ENCODE results near the gene CD207.

CD207 gene

GRCh38 chr2:70795164-70795995 is 40.2 kb downstream of the CD207 start:
- no peak for DNase-seq (ENCODE audit: low read depth, low spot score)
- H3K9ac ChIP-seq (ENCODE audit: insufficient read length) = no peak overlapping the region
- H3K27ac ChIP-seq = no peak overlapping the region
- H3K4me3 ChIP-seq = no peak overlapping the region
- no peaks in the 10 kb centered on the region for H3K36me3 ChIP-seq (ENCODE audit: insufficient read depth, low read length)
- no peaks in the 10 kb centered on the region for H3K9me3 ChIP-seq (ENCODE audit: low read depth, low read length)
- no peak for TF ChIP-seq POLR2AphosphoS5 (IDR thresholded peaks at IDR 0.05; ENCODE audit: borderline replicate concordance, low read depth, low read length)
- TF ChIP-seq FOXP2 (optimal IDR thresholded peaks at IDR 0.05; ENCODE audit: control extremely low read depth, extremely low read length, insufficient read depth) = no peak
- TF ChIP-seq EZH2 (IDR thresholded peaks at IDR 0.05) = no peak

GRCh38 chr2:70793450-70793849 is 42.2 kb downstream of the CD207 start:
- no peaks in the 10 kb centered on the region for H3K36me3 ChIP-seq (ENCODE audit: insufficient read depth, low read length)
- no peak overlapping the region for H3K9ac ChIP-seq (ENCODE audit: insufficient read length)

GRCh38 chr2:70790136-70790828 is 45.3 kb downstream of the CD207 start, which contains the start of gene FIGLA:
FIGLA (minus strand) TSS chr2:70790643; CDS start chr2:70790638, 5 bp downstream.
- no peak for DNase-seq (ENCODE audit: low read depth, low spot score)
- TF ChIP-seq EZH2 (IDR thresholded peaks at IDR 0.05) = peak; percentile 83
- no peak for TF ChIP-seq FOXP2 (optimal IDR thresholded peaks at IDR 0.05; ENCODE audit: control extremely low read depth, extremely low read length, insufficient read depth)
- Histone ChIP-seq H3K9ac (ENCODE audit: insufficient read length) (no peak within 1 kb of the TSS), H3K36me3 (ENCODE audit: insufficient read depth, low read length) (no peaks in the 10 kb centered on the region), H3K27ac (no peak within 1 kb of the TSS), H3K9me3 (ENCODE audit: low read depth, low read length) (no peaks in the 10 kb centered on the region), H3K4me3 (peak within 1 kb of the TSS; percentile 55)

More at GRCh38 chr2:70793450-70793849, 42.2 kb downstream of the CD207 start:
- DNase-seq (ENCODE audit: low read depth, low spot score) = no peak
- no peaks in the 10 kb centered on the region for H3K9me3 ChIP-seq (ENCODE audit: low read depth, low read length)
- no peak for TF ChIP-seq FOXP2 (optimal IDR thresholded peaks at IDR 0.05; ENCODE audit: control extremely low read depth, extremely low read length, insufficient read depth)
- no peak for TF ChIP-seq EZH2 (IDR thresholded peaks at IDR 0.05)
- no peak for TF ChIP-seq POLR2AphosphoS5 (IDR thresholded peaks at IDR 0.05; ENCODE audit: borderline replicate concordance, low read depth, low read length)
- H3K4me3 ChIP-seq = no peak overlapping the region
- no peak overlapping the region for H3K27ac ChIP-seq

- Histone ChIP-seq H3K4me3 (peak overlapping the region; percentile 55), H3K9ac (ENCODE audit: insufficient read length) (no peak overlapping the region), H3K9me3 (ENCODE audit: low read depth, low read length) (no peaks in the 10 kb centered on the region), H3K36me3 (ENCODE audit: insufficient read depth, low read length) (no peaks in the 10 kb centered on the region), H3K27ac (no peak overlapping the region)
- peak; percentile 6 for DNase-seq (ENCODE audit: low read depth, low spot score)
- TF ChIP-seq FOXP2 (optimal IDR thresholded peaks at IDR 0.05; ENCODE audit: control extremely low read depth, extremely low read length, insufficient read depth) = no peak
- no peak for TF ChIP-seq POLR2AphosphoS5 (IDR thresholded peaks at IDR 0.05; ENCODE audit: borderline replicate concordance, low read depth, low read length)
- no peak for TF ChIP-seq EZH2 (IDR thresholded peaks at IDR 0.05)
Measured at GRCh38 chr2:70789304-70790135, 46.1 kb downstream of the CD207 start.

GRCh38 chr2:70785137-70785911 is 50.3 kb downstream of the CD207 start:
- no peak overlapping the region for H3K9ac ChIP-seq (ENCODE audit: insufficient read length)
- H3K4me3 ChIP-seq = no peak overlapping the region
- TF ChIP-seq FOXP2 (optimal IDR thresholded peaks at IDR 0.05; ENCODE audit: control extremely low read depth, extremely low read length, insufficient read depth) (no peak), EZH2 (IDR thresholded peaks at IDR 0.05) (no peak), POLR2AphosphoS5 (IDR thresholded peaks at IDR 0.05; ENCODE audit: borderline replicate concordance, low read depth, low read length) (no peak)
- no peak for DNase-seq (ENCODE audit: low read depth, low spot score)
- H3K36me3 ChIP-seq (ENCODE audit: insufficient read depth, low read length) = no peaks in the 10 kb centered on the region
- no peaks in the 10 kb centered on the region for H3K9me3 ChIP-seq (ENCODE audit: low read depth, low read length)
- no peak overlapping the region for H3K27ac ChIP-seq

- TF ChIP-seq EZH2 (IDR thresholded peaks at IDR 0.05) (no peak), FOXP2 (optimal IDR thresholded peaks at IDR 0.05; ENCODE audit: control extremely low read depth, extremely low read length, insufficient read depth) (no peak), POLR2AphosphoS5 (IDR thresholded peaks at IDR 0.05; ENCODE audit: borderline replicate concordance, low read depth, low read length) (no peak)
- no peaks in the 10 kb centered on the region for H3K36me3 ChIP-seq (ENCODE audit: insufficient read depth, low read length)
- no peak overlapping the region for H3K27ac ChIP-seq
- DNase-seq (ENCODE audit: low read depth, low spot score) = no peak
- H3K9me3 ChIP-seq (ENCODE audit: low read depth, low read length) = no peaks in the 10 kb centered on the region
- H3K9ac ChIP-seq (ENCODE audit: insufficient read length) = no peak overlapping the region
- H3K4me3 ChIP-seq = no peak overlapping the region
Measured at GRCh38 chr2:70784320-70784719, 51.3 kb downstream of the CD207 start.

All from SK-N-MC (cell line).